Neural cell (in vitro differentiated cells): ENCODE results near the gene PUM1. TPM values are rescaled to one million over a fixed set of nuclear protein-coding genes. Genes with fewer than 3 reads are reported as not detected.

ENCODE experiments used
- H2AFZ ChIP-seq: fragments of 200-600, 300-800 bp; sonication (generic), shearing (Covaris generic); 2 replicates; pipeline ENCODE4 v1.6.0; 2014; ENCODE audit warnings: low read depth, mild to moderate bottlenecking, antibody characterized with exemption, low read length, moderate library complexity
- H3F3A ChIP-seq: fragments of 200-600 bp; shearing (Covaris generic); 2 replicates; pipeline ENCODE4 v1.6.1; 2016; ENCODE audit warnings: mild to moderate bottlenecking, moderate library complexity, mixed read lengths, antibody characterized with exemption, low read length; ENCODE audit not compliant: insufficient read depth, poor library complexity, severe bottlenecking
- H3K27ac ChIP-seq: fragments of 200-600, 300-800 bp; sonication (generic), shearing (Covaris generic); 2 replicates; pipeline ENCODE4 v1.5.1; 2014; ENCODE audit warnings: mild to moderate bottlenecking, low read length, moderate library complexity
- H3K27me3 ChIP-seq: fragments of 300-800, 200-600 bp; sonication (generic), shearing (Covaris generic); 2 replicates; pipeline ENCODE4 v1.6.0; 2014; ENCODE audit warnings: mild to moderate bottlenecking, low read depth, low read length, moderate library complexity; ENCODE audit not compliant: insufficient read depth
- H3K36me3 ChIP-seq: fragments of 300-800, 200-600 bp; sonication (generic), shearing (Covaris generic); 2 replicates; pipeline ENCODE4 v1.5.1; 2014; ENCODE audit warnings: mild to moderate bottlenecking, antibody characterized with exemption, low read length, moderate library complexity; ENCODE audit not compliant: insufficient read depth
- H3K4me2 ChIP-seq: fragments of 300-800, 200-600 bp; sonication (generic), shearing (Covaris generic); 2 replicates; pipeline ENCODE4 v1.6.0; 2014; ENCODE audit warnings: mild to moderate bottlenecking, low read length
- H3K4me3 ChIP-seq: fragments of 300-800, 200-600 bp; sonication (generic), shearing (Covaris generic); 2 replicates; pipeline ENCODE4 v1.5.1; 2014; ENCODE audit warnings: mild to moderate bottlenecking, low read length, moderate library complexity
- H3K79me2 ChIP-seq: fragments of 200-600 bp; shearing (Covaris generic); replicated peaks from 2 replicates; pipeline ENCODE4 v1.6.0; 2014; ENCODE audit warnings: mild to moderate bottlenecking, low read length, moderate library complexity; ENCODE audit not compliant: insufficient read depth
- H3K9ac ChIP-seq: fragments of 300-800, 200-600 bp; sonication (generic), shearing (Covaris generic); 2 replicates; pipeline ENCODE4 v1.6.1; 2016; ENCODE audit warnings: mild to moderate bottlenecking, low read length, mixed read lengths
- H3K9me2 ChIP-seq: fragments of 200-600 bp; shearing (Covaris generic); 2 replicates; pipeline ENCODE4 v1.6.1; 2016; ENCODE audit warnings: mild to moderate bottlenecking, low read length, mixed read lengths; ENCODE audit not compliant: insufficient read depth
- H3K9me3 ChIP-seq: fragments of 200-600, 300-800 bp; sonication (generic), shearing (Covaris generic); 2 replicates; pipeline ENCODE4 v1.6.1; 2016; ENCODE audit warnings: mild to moderate bottlenecking, mixed run types, low read length, moderate library complexity, mixed read lengths
- H4K20me1 ChIP-seq: fragments of 200-600 bp; shearing (Covaris generic); 2 replicates; pipeline ENCODE4 v1.6.1; 2016; ENCODE audit warnings: mild to moderate bottlenecking, mixed run types; ENCODE audit not compliant: insufficient read depth
- EP300 ChIP-seq: fragments of 450-650 bp; conservative IDR thresholded peaks from 2 replicates; pipeline ENCODE4 v1.6.1; 2014; ENCODE audit warnings: antibody characterized with exemption, mild to moderate bottlenecking, moderate library complexity; ENCODE audit not compliant: poor library complexity, severe bottlenecking
- EZH2 ChIP-seq: fragments of 200-600, 300-800 bp; shearing (Covaris generic), sonication (generic); IDR thresholded peaks from 2 replicates; pipeline ENCODE4 v1.6.1; 2014; ENCODE audit warnings: antibody characterized with exemption, low read length, borderline replicate concordance, mild to moderate bottlenecking; ENCODE audit not compliant: insufficient read depth, poor library complexity, severe bottlenecking
- MXI1 ChIP-seq: fragments of 450-650 bp; conservative IDR thresholded peaks from 2 replicates; pipeline ENCODE4 v1.6.1; 2014; ENCODE audit warnings: antibody characterized with exemption, mild to moderate bottlenecking; ENCODE audit not compliant: poor library complexity, severe bottlenecking
- POLR2AphosphoS5 ChIP-seq: IDR thresholded peaks from 2 replicates; pipeline ENCODE4 v1.6.1; 2012
- RAD21 ChIP-seq: fragments of 450-650 bp; conservative IDR thresholded peaks from 2 replicates; pipeline ENCODE4 v1.6.1; 2014; ENCODE audit warnings: antibody characterized with exemption, mild to moderate bottlenecking, moderate library complexity
- SMC3 ChIP-seq: fragments of 450-650 bp; conservative IDR thresholded peaks from 2 replicates; pipeline ENCODE4 v1.6.1; 2014; ENCODE audit warnings: antibody characterized with exemption, mild to moderate bottlenecking, moderate library complexity; ENCODE audit not compliant: poor library complexity
- TAF1 ChIP-seq: IDR thresholded peaks from 2 replicates; pipeline ENCODE4 v1.6.1; 2012; ENCODE audit warnings: low read depth
- polyA plus RNA-seq: library from polyadenylated mRNA; depleted of rRNA; stranded (reverse); fragments of >200 nt; gene quantifications from 2 replicates; pipeline ENCODE4 v1.2.3, GENCODE V29; 2014
- TF ChIP-seq, protein P1 (sequence below): fragments of 450-650 bp; IDR thresholded peaks from 2 replicates; pipeline ENCODE4 v1.5.1; 2014; ENCODE audit warnings: antibody characterized with exemption, mild to moderate bottlenecking, moderate library complexity; ENCODE audit not compliant: poor library complexity, severe bottlenecking
- TF ChIP-seq, protein P2 (sequence below): IDR thresholded peaks from 2 replicates; pipeline ENCODE4 v1.6.1; 2012; ENCODE audit warnings: borderline replicate concordance

The PUM1 gene
- polyA plus RNA-seq, 1 donor from 2014 or later, result 60.8 TPM

DNA sequence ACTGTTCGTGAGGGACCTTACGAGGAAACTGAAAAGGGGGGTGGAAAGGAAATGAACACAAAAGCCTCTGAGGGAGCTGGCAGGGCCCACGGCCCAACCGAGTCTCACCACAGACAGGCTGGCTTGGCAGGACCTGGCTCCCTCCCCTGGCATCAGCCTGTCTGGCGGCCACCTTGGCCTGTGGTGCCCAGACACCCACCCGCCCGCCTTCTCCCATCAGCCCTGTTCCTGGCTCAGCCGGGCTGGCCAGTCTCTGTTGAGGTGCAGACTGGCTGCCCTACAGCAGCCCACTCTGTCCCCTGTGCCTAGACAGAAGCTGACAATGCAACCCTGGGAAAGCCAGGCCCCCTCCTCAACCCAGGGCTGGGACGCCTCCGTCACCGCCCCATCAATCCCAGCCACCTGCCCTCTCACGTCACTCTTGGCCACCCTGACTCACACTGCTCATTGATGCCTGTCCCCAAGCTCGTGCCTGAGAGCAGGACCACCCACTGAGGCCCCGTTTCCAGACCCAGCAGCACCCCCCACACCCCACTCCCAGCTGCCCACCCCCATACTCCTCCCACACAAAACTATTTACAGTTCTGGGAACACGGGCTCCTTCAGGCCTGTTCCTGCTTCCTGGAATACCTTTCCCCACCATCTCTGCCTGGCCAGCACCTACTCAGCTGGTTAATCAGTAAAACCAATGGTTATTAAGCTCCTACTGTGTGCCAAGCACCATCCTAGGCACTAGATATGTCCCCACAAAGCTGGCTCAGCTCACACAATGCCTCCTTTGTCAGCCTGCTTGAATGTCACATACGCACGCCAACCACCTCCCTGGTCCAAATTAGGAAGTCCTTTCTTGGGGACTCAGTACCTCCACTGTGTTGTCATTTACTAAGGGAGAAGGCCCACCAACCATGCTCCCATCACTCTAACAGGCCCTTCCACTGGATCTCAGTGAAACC, 179.7 kb downstream of the PUM1 start:
- Histone ChIP-seq H3K36me3 (no peaks in the 10 kb centered on the region), H3K79me2 (peaks cover 93% of the 10 kb centered on the region), H4K20me1 (no peaks in the 10 kb centered on the region), H3K9me2 (no peaks in the 10 kb centered on the region), H3K4me3 (no peak overlapping the region), H3K9me3 (no peaks in the 10 kb centered on the region), H3K27ac (peak overlapping the region; percentile 24), H3K9ac (peak overlapping the region; percentile 12), H2AFZ (no peak overlapping the region), H3K27me3 (no peaks in the 10 kb centered on the region), H3F3A (no peaks in the 10 kb centered on the region), H3K4me2 (no peak overlapping the region)
- TF ChIP-seq MXI1, result no peak
- TF ChIP-seq, protein P1, sequence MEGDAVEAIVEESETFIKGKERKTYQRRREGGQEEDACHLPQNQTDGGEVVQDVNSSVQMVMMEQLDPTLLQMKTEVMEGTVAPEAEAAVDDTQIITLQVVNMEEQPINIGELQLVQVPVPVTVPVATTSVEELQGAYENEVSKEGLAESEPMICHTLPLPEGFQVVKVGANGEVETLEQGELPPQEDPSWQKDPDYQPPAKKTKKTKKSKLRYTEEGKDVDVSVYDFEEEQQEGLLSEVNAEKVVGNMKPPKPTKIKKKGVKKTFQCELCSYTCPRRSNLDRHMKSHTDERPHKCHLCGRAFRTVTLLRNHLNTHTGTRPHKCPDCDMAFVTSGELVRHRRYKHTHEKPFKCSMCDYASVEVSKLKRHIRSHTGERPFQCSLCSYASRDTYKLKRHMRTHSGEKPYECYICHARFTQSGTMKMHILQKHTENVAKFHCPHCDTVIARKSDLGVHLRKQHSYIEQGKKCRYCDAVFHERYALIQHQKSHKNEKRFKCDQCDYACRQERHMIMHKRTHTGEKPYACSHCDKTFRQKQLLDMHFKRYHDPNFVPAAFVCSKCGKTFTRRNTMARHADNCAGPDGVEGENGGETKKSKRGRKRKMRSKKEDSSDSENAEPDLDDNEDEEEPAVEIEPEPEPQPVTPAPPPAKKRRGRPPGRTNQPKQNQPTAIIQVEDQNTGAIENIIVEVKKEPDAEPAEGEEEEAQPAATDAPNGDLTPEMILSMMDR, result no peak
- no peak for TF ChIP-seq EP300
- no peak for TF ChIP-seq POLR2AphosphoS5
- TF ChIP-seq, protein P2, sequence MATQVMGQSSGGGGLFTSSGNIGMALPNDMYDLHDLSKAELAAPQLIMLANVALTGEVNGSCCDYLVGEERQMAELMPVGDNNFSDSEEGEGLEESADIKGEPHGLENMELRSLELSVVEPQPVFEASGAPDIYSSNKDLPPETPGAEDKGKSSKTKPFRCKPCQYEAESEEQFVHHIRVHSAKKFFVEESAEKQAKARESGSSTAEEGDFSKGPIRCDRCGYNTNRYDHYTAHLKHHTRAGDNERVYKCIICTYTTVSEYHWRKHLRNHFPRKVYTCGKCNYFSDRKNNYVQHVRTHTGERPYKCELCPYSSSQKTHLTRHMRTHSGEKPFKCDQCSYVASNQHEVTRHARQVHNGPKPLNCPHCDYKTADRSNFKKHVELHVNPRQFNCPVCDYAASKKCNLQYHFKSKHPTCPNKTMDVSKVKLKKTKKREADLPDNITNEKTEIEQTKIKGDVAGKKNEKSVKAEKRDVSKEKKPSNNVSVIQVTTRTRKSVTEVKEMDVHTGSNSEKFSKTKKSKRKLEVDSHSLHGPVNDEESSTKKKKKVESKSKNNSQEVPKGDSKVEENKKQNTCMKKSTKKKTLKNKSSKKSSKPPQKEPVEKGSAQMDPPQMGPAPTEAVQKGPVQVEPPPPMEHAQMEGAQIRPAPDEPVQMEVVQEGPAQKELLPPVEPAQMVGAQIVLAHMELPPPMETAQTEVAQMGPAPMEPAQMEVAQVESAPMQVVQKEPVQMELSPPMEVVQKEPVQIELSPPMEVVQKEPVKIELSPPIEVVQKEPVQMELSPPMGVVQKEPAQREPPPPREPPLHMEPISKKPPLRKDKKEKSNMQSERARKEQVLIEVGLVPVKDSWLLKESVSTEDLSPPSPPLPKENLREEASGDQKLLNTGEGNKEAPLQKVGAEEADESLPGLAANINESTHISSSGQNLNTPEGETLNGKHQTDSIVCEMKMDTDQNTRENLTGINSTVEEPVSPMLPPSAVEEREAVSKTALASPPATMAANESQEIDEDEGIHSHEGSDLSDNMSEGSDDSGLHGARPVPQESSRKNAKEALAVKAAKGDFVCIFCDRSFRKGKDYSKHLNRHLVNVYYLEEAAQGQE, result no peak
- TF ChIP-seq EZH2, result no peak
- TF ChIP-seq RAD21, result no peak
- TF ChIP-seq TAF1, result no peak
- no peak for TF ChIP-seq SMC3

DNA sequence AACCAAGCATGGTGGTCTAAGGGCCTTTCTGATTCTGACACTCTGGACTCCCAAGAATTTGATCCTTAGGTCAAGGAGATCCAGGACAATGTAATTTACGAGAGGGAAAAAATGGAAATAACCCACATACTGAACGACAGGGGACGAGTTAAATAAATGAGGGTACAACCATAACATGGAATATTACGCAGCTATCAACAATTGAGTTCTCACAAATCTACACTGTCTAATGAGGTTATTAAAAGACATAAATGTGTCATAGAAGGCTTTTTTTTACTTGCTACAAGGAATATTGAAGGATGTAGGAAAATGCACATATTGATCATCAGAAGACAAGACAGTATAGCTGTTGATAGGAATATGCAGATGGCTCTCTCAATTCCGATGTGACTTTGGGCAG, 180.8 kb downstream of the PUM1 start:
- TF ChIP-seq, protein P1, result no peak
- TF ChIP-seq EP300 (no peak), MXI1 (no peak), EZH2 (no peak), POLR2AphosphoS5 (no peak), RAD21 (no peak), SMC3 (no peak)
- TF ChIP-seq, protein P2, result no peak
- H2AFZ ChIP-seq, result no peak overlapping the region
- H3K9ac ChIP-seq, result no peak overlapping the region
- H3K27ac ChIP-seq, result no peak overlapping the region
- no peaks in the 10 kb centered on the region for H3K36me3 ChIP-seq
- H4K20me1 ChIP-seq, result no peaks in the 10 kb centered on the region
- peaks cover 85% of the 10 kb centered on the region for H3K79me2 ChIP-seq
- no peaks in the 10 kb centered on the region for H3K9me2 ChIP-seq
- H3K27me3 ChIP-seq, result no peaks in the 10 kb centered on the region
- H3K4me2 ChIP-seq, result no peak overlapping the region
- H3F3A ChIP-seq, result no peaks in the 10 kb centered on the region
- H3K4me3 ChIP-seq, result no peak overlapping the region
- no peaks in the 10 kb centered on the region for H3K9me3 ChIP-seq
